ENCODE results near the gene SCG2.

DNA sequence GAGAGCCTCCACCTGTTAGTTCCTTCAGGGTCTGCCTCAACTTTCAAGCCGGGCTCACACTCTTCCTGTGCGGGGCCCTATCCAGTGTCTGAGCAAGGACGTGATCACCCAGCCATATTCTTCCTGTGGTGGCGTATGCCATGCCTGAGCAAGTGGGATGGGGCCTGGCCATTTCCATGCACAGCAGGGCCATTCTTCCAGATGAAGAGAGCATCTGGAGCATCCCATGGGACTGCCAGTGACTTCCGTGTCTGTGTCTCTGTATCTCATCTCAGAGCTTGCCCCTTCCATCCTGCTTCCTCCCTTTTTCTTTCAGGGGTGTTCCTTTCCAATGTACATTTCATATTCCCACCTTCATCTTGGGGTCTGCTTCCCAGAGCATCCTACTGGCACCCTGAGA is 20.2 kb downstream of the SCG2 start:
- TF ChIP-seq, protein P1, sequence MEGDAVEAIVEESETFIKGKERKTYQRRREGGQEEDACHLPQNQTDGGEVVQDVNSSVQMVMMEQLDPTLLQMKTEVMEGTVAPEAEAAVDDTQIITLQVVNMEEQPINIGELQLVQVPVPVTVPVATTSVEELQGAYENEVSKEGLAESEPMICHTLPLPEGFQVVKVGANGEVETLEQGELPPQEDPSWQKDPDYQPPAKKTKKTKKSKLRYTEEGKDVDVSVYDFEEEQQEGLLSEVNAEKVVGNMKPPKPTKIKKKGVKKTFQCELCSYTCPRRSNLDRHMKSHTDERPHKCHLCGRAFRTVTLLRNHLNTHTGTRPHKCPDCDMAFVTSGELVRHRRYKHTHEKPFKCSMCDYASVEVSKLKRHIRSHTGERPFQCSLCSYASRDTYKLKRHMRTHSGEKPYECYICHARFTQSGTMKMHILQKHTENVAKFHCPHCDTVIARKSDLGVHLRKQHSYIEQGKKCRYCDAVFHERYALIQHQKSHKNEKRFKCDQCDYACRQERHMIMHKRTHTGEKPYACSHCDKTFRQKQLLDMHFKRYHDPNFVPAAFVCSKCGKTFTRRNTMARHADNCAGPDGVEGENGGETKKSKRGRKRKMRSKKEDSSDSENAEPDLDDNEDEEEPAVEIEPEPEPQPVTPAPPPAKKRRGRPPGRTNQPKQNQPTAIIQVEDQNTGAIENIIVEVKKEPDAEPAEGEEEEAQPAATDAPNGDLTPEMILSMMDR (IDR thresholded peaks at IDR 0.05), result no peak
- TF ChIP-seq POLR2A (IDR thresholded peaks at IDR 0.05), result no peak

Data from heart left ventricle (tissue), 13 donors.